GM21786 (cell line): ENCODE data around the gene COL6A3.

Source experiments
- ATAC-seq: cut with Tn5 transposase; IDR thresholded peaks from one replicate; pipeline ENCODE4 v1.9.1; 2021; ENCODE audit not compliant: unreplicated experiment

Gene COL6A3

GRCh38 chr2:237351796-237352195, 62.2 kb downstream of the COL6A3 start:
- no peak for ATAC-seq

DNA sequence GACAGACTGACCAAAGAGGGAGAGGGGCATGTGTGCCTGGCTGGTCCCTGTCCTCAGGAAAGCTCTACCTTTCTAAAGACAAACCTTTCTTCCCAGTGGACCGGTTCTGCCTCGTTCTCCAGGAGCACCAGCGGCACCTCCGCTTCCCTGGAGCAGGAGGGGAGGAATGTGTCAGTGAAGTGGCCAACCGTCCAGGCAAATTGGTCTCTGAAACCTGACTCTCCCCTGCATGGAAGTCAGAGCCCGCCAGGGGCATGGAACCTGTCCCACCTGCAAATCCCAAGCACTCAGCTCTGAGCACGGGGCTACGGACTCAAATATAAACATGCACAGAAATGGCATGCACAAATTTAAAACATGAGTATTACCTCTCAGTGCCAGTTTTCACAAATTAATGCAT, 62.9 kb downstream of the COL6A3 start:
- no peak for ATAC-seq

DNA sequence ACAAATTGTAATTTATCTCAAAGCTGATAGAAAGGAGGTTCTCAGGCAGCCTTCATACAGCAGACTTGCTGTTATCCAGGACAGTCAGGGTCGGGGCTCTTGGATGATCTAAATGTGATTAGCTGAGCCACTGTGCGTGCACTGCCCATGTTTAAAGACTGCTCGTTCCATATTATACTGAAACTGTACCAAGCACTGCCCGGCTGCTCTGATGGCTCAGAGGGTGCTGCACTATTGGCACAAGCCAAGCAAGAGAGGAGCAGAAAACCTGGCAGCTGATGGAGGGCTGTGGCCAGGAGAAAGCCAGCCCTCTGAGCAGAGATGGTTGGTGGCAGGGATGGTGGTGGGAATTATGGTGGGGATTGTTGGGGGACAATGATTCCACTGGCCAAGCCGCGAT, 63.4 kb downstream of the COL6A3 start:
- ATAC-seq, result no peak

DNA sequence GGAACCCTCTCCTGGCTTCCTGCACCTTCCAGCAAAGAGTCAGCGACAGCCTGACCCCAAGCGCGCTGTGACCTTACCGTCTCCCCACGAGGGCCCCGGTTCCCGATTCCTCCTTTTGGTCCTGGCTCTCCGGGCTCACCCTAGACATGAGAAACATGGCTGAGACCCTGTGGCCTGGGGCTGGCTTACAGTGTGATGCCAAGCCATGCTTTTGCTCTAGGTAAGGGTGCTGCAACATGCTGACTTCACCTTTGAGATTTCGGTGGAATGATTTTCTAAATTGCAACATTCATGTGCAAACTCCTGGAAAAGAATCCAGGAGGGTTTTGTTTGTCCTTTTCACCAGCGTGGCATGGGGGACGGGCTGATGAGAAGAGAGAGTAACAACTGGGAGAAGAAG, 63.9 kb downstream of the COL6A3 start:
- no peak for ATAC-seq

DNA sequence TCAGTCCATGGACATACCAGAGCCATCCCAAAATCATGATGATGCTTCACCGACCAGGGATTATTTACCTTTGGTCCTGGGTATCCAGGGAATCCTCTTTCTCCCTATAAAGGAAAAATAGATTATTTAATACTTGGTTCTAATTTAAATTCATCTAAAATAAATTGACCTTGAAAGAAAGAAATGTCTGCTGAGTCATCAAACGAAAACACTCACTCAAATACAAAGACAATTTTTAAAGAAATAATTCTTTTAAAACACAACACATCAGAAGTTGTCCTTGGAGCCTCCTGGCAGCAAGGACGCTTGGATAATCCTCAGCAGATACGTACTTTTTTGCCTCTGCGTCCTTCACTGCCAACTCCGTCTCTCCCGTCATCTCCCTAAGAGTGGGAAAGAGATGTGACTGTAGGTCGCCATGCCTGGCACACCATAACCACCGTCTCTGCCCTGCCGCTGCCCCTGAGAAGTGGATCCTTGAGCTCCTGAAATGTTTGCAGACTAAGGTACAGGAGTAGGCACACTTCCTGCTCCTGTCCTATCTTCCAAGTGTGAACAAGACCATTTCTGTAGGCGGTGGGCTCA, 65.6 kb downstream of the COL6A3 start:
- ATAC-seq, result no peak

DNA sequence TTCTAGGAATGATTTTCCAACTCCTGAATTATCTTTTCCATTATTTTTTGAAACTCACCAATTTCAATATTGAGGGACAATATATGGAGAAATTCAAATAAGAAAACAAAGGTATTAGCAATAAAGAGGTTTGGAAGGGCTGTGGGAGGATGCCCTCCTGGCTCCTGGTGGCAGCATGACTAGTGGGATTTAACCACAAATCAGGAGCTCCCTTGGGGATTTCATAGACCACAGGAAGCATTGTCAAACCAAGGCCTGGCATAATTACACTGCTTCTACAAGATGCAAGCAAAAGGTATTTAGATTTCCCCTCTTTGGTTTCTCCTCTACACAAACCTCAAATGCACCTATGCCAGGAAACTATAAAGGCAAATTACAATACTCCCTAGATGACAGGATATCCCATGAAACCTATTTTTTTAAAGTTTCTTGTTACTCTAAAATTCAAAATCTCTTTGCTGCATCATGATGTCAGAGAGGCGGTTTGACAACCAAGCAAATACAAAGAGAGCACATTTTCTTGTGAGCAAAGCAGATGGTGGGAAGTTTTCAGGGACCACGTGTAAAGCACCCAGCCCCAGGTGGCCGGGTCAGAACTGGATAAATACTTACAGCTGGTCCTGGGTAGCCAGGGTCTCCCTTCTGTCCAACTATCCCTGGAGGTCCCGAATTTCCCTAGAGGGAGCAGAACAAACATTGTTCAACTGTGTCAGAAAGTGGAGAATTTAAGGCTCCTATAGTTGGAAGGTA, 67.9 kb downstream of the COL6A3 start:
- ATAC-seq, result no peak

GRCh38 chr2:237345411-237345810, 68.6 kb downstream of the COL6A3 start:
- no peak for ATAC-seq

DNA sequence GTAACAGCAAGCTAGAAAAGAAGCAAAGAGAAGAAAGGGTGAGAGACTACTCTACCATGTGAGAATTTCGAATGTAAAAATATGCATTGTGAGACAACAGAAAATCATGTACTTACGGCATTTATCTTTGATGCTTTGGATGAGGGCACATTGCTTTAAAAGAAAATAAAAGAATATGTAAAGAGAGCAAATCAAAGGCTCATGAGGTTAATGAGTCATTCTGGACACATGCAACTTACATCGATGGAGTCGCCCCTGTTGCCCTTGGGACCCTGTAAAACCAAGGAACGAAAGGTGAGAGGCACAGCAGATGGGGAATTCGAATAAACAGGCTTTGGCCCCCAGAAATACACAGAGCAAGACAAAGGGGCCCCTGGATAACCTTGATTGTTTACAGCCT, 69.0 kb downstream of the COL6A3 start:
- ATAC-seq, result no peak

- no peak for ATAC-seq
Measured at GRCh38 chr2:237343993-237344392, 70.0 kb downstream of the COL6A3 start.

DNA sequence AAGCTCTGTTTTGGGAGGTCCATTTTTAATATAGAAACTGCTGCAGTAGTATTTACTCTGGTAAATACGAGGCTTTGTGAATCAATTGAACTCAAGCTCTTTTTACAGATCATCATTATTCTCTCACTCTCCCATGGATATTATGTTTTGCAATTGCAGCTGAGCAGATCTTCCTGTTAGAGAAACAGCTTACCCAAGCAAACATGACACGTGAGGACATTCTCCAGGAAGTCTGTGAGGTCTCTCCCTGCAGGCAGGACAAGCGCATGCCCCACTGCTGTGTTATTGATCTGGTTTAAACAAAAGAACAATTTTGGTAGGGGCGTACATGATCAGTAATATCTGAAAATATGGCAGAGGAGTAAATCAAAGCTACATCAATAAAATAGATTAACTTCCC, 72.1 kb downstream of the COL6A3 start:
- no peak for ATAC-seq

DNA sequence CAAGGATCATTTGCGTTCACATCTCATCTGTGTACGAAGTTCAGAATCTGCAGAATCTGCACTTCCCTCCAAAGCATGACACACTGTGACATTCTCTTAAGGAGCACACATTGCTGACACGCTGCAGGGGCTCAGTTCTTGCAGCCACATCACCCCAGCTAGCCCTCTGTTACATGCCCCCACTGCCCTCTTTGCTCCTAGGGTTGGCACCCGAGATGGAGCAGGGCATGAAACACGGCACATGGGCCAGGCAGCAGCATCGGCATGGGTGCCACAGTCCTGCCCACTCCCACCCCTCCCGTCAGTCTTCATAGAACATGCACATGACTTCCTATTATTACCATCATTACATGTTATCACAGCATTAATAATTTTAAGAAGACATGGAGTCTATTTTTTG, 76.4 kb downstream of the COL6A3 start:
- ATAC-seq, result no peak

- ATAC-seq, result no peak
Measured at GRCh38 chr2:237336131-237336530, 77.8 kb downstream of the COL6A3 start.

- no peak for ATAC-seq
Measured at GRCh38 chr2:237333748-237334147, 80.2 kb downstream of the COL6A3 start.

DNA sequence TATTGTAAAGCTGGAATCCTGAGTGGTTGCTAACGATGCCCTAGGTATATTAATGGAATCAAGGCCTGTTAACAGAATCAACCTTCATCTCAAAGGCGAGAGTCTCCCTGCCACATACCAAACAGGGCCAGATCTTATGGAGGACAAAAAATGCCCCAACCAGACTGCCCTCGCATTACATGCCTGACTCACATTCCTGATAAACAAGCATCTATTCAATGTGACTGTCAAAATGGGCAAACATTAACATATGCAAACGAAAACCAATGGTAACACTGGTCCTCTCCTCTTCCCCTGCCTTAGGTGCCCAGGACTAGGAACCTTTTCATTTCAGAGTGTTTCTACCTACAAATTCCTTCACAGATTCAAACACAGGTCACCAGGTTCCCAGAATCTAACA, 83.4 kb downstream of the COL6A3 start:
- no peak for ATAC-seq

DNA sequence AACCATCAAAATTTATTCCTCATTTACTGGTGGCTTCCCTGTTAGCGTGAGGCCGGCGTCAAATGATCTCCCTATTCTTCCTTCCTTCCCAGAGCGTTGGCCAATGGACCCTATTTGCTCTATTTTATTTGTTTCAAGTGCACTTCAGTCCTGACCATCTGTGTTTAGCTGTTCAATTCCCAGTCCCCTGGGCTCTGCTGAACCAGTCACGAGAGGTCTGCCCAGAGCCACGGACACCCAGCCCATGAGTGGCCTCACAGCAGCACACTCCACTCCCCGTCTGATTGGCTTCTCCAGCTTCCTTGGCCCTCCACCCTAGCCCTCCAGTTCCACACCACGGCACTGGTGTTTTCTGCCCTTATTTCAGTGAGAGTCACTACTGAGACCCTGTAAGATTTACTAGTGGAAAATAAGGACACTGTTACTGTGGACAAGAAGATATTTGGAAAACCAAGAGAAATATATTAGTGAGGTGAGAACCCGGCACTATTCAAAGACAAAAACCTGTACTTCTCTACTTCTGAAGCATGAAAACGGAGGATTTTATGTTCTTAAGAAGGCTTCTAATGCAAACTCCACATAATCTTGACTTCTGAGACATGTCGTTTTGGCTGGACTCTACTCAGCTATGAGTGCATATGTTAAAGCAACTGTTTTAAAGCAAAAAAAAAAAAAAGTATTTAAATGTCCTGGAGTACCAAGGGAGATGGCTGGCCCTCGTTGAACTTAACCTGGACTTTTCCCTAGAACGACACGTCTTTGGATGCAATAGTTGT, 86.6 kb downstream of the COL6A3 start:
- no peak for ATAC-seq

DNA sequence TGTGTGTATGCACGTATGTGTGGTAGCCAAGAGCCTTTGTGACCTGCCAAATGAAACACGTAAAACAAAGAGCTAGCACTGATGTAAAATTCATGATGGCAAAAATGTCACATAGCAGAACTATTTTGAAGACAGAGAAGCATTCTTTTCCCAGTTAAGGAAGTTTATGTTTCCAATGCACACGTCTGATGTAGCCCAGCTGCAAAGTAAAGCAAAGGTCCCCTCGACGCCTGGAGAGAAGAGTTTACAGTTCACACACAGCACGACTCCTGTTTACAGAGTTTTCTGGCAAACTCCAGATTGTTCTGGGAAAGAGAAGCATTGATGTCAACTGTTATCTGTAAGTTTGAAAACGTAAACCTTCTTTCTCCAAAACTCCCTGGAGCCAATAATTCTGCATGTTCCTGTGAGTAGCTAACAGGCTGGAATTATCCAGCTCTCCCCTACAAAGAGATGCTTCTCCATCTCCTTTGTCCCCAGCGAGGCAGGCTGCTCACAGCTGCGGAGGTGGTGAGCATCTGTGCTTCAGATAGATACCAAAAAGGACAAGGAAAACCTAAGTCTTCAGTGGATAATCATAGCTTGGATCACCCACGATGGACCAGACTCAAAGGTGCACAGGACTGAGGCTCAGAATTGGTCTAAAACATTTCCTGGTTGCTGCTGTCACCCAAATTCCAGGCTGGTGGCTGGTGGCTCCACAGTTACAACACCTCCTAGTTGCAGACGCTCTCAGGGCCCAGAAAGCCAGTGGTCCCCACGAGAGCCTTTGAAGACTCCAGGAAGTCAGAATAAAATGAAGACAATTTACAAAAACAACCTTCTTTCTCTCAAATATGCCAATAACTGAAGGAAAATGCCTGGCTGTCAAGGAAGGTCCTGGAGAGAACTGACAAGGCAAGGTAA, 87.4 kb downstream of the COL6A3 start:
- ATAC-seq, result no peak

- no peak for ATAC-seq
Measured at GRCh38 chr2:237324837-237325236, 89.1 kb downstream of the COL6A3 start.

DNA sequence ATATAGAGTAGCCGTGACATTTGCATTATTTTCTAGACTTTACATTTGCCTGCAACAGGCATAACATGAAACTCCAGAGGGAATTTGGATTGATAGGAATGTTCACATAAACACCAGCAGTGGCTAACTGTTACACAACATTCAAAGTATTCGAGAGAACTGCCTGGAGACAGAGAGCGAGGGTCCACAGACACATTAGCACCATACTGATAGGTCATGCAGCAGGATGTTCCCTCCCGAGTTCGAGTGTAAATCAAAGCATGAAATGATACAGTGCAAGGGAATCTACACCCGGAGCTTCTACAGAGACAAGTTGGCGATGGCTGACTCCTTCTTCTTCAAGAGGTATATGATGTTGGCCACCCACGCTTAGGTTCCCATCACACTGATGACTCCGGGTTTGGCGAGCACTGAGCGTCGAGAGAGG, 89.5 kb downstream of the COL6A3 start:
- ATAC-seq, result no peak

GRCh38 chr2:237323656-237324055, 90.3 kb downstream of the COL6A3 start:
- no peak for ATAC-seq

- ATAC-seq, result no peak
Measured at GRCh38 chr2:237322564-237322963, 91.4 kb downstream of the COL6A3 start.

DNA sequence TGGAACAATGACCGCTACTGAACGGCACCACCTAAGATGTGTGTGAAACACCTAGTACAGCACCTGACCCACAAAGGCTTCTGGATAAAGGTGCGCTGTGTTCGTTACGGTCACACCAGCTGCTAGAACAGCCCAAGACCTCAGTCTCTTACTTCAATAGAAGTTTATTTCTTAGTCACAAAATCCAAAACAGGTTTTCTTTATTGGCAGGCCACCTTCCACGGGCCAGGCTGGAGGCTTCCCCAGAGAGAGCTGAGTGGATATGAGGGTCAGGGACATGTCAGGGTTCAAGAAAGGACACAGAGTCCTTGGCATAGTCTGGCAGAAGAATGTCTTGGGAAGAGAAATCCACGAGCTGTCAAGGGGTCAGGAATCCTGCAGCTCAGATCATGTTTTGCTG, 92.2 kb downstream of the COL6A3 start:
- ATAC-seq, result no peak
